Lung (tissue), 12 donors: ENCODE data around the gene FA2H. TPM values are rescaled to one million over a fixed set of nuclear protein-coding genes. Genes with fewer than 3 reads are reported as not detected.

ENCODE experiments used
- ATAC-seq: fragments of 200-7000 bp; cut with Tn5 transposase; one replicate; pipeline ENCODE4 v1.9.1; 2020; ENCODE audit warnings: moderate number of reproducible peaks; ENCODE audit not compliant: insufficient read depth, low FRiP score
- DNase-seq, 3 donors: peaks; one replicate each; pipeline ENCODE4 v3.0.0-alpha.2; 2013 to 2017
- H3K27ac ChIP-seq, 2 donors: one replicate each; pipeline ENCODE4 v1.5.1; 2013; ENCODE audit warnings: mild to moderate bottlenecking in 2 of 2, moderate library complexity in 2 of 2, control low read depth in 1 of 2, inconsistent platforms in 1 of 2, low read depth in 1 of 2, low read length in 1 of 2
- H3K27me3 ChIP-seq, 3 donors: one replicate each; pipeline ENCODE4 v1.5.1; 2013; ENCODE audit warnings: low read length in 2 of 3; ENCODE audit not compliant: control insufficient read depth in 3 of 3, insufficient read depth in 3 of 3
- H3K36me3 ChIP-seq, 4 donors: one replicate each; pipeline ENCODE4 v1.5.1; 2013; ENCODE audit warnings: low read length in 4 of 4, mild to moderate bottlenecking in 1 of 4, moderate library complexity in 1 of 4; ENCODE audit not compliant: control insufficient read depth in 4 of 4, insufficient read depth in 4 of 4
- H3K4me1 ChIP-seq, 5 donors: one replicate each; pipeline ENCODE4 v1.5.1; 2013; ENCODE audit warnings: low read length in 5 of 5, mild to moderate bottlenecking in 2 of 5, moderate library complexity in 1 of 5; ENCODE audit not compliant: control insufficient read depth in 5 of 5, insufficient read depth in 5 of 5
- H3K4me3 ChIP-seq: one replicate; pipeline ENCODE4 v1.5.1; 2013; ENCODE audit warnings: mild to moderate bottlenecking, control low read depth, moderate library complexity
- H3K9ac ChIP-seq, 2 donors: one replicate each; pipeline ENCODE4 v1.5.1; 2013; ENCODE audit warnings: low read length in 2 of 2, control low read depth in 1 of 2; ENCODE audit not compliant: insufficient read depth in 1 of 2
- H3K9me3 ChIP-seq, 4 donors: one replicate each; pipeline ENCODE4 v1.5.1; 2013; ENCODE audit warnings: low read length in 3 of 4, mild to moderate bottlenecking in 1 of 4, moderate library complexity in 1 of 4; ENCODE audit not compliant: control insufficient read depth in 4 of 4, insufficient read depth in 3 of 4
- CTCF ChIP-seq: IDR thresholded peaks from 2 replicates; pipeline ENCODE4 v1.5.1; 2012; ENCODE audit warnings: mild to moderate bottlenecking; ENCODE audit errors: control extremely low read depth, extremely low read depth
- WGBS, 2 donors: extraction: QIAGEN DNeasy Blood & Tissue Kit; methylation state at CpG; one replicate each; pipeline ENCODE4 v1.1.7; 2013; 5-methylcytosine and 5-hydroxymethylcytosine counted together
- polyA plus RNA-seq, 2 donors: library from polyadenylated mRNA; stranded (reverse); fragments of 200-250 nt; gene quantifications; one replicate each; pipeline ENCODE4 v1.2.1, GENCODE V29; 2013
- total RNA-seq, 2 donors: library from RNA; depleted of rRNA in 1 of 2; stranded (reverse); fragments of >200 nt in 1 of 2; gene quantifications; one replicate each; pipeline ENCODE4 v1.2.1, GENCODE V29; 2014 to 2021
- donor health status: control.
- donor health status: control.
- donor health status: Bipolar disorder and iron deficiency.
- donor health status: healthy.
- donor health status: DM: yes; HTN: yes; CAD: no.

FA2H gene
- total and polyA plus RNA-seq, 4 donors = 2.1 to 7.1 (median 4.7) TPM

GRCh38 chr16:74778646-74779045 is 4.0 kb upstream of the FA2H start:
- H3K9ac ChIP-seq = no peak overlapping the region
- 87 to 96% methylated on average over 8 of the region's 8 CpGs for WGBS, 2 donors

GRCh38 chr16:74776926-74777325 is 2.3 kb upstream of the FA2H start:
- H3K4me1 ChIP-seq = peaks cover 0 to 8% (median 0%) of the 10 kb centered on the region in 5 donors
- H3K27ac ChIP-seq = no peak overlapping the region
- TF ChIP-seq CTCF = no peak
- no peak overlapping the region for H3K4me3 ChIP-seq
- H3K9ac ChIP-seq = no peak overlapping the region
- ATAC-seq (no peak), DNase-seq (no peak)
- no peaks in the 10 kb centered on the region for H3K36me3 ChIP-seq
- WGBS, 2 donors = 88 to 90% methylated on average over 2 of the region's 2 CpGs
- peaks cover 0 to 2% (median 0%) of the 10 kb centered on the region in 4 donors for H3K9me3 ChIP-seq
- peaks cover 0 to 24% (median 21%) of the 10 kb centered on the region in 3 donors for H3K27me3 ChIP-seq

More at GRCh38 chr16:74778646-74779045, 4.0 kb upstream of the FA2H start:
- TF ChIP-seq CTCF = no peak
- Histone ChIP-seq H3K4me3 (no peak overlapping the region), H3K4me1 (peaks cover 0 to 8% (median 0%) of the 10 kb centered on the region in 5 donors), H3K9me3 (peaks cover 0 to 2% (median 0%) of the 10 kb centered on the region in 4 donors), H3K36me3 (no peaks in the 10 kb centered on the region), H3K27ac (no peak overlapping the region), H3K27me3 (peaks cover 0 to 13% (median 10%) of the 10 kb centered on the region in 3 donors)
- ATAC-seq (no peak), DNase-seq (no peak)

GRCh38 chr16:74775255-74775654 is 635 bp upstream of the FA2H start:
- peak in 1 of 3 donors; percentile 1 for DNase-seq
- H3K27me3 ChIP-seq = peaks cover 0 to 27% (median 21%) of the 10 kb centered on the region in 3 donors
- peaks cover 0 to 8% (median 0%) of the 10 kb centered on the region in 5 donors for H3K4me1 ChIP-seq
- no peaks in the 10 kb centered on the region for H3K36me3 ChIP-seq
- H3K27ac ChIP-seq = no peak overlapping the region
- WGBS, 2 donors = 67 to 73% methylated on average over 5 of the region's 5 CpGs
- no peak for ATAC-seq
- no peak for TF ChIP-seq CTCF
- H3K9ac ChIP-seq = no peak overlapping the region
- H3K4me3 ChIP-seq = peak overlapping the region; percentile 24
- peaks cover 0 to 2% (median 0%) of the 10 kb centered on the region in 4 donors for H3K9me3 ChIP-seq
